Neural cell (in vitro differentiated cells): Measurements from ENCODE around the gene TUBB4B. TPM values are rescaled to one million over a fixed set of nuclear protein-coding genes. Genes with fewer than 3 reads are reported as not detected.

Experiments used
- polyA plus RNA-seq: library from polyadenylated mRNA; depleted of rRNA; stranded (reverse); fragments of >200 nt; gene quantifications from 2 replicates; pipeline ENCODE4 v1.2.3, GENCODE V29; 2014

TUBB4B gene
- polyA plus RNA-seq, 1 donor from 2014 or later = 60.3 TPM

Other genes with a start within 250 kb of the TUBB4B start
- gene PAXX, start 248.9 kb upstream of the TUBB4B start, polyA plus RNA-seq = 276 and 346 TPM in 2 replicates
- not detected in 2 replicates for gene CLIC3, start 244.7 kb upstream of the TUBB4B start, polyA plus RNA-seq
- gene ABCA2, start 213.1 kb upstream of the TUBB4B start, polyA plus RNA-seq = 30.6 and 52.0 TPM in 2 replicates
- 0.56 and 0.69 TPM in 2 replicates for gene FUT7, start 209.2 kb upstream of the TUBB4B start, polyA plus RNA-seq
- gene NPDC1, start 195.1 kb upstream of the TUBB4B start, polyA plus RNA-seq = 161 and 162 TPM in 2 replicates
- gene ENTPD2, start 187.2 kb upstream of the TUBB4B start, polyA plus RNA-seq = not detected in 2 replicates
- gene SAPCD2, start 170.7 kb upstream of the TUBB4B start, polyA plus RNA-seq = 0.22 and 0.96 TPM in 2 replicates
- gene UAP1L1, start 163.8 kb upstream of the TUBB4B start, polyA plus RNA-seq = 0.21 and 0.36 TPM in 2 replicates
- 72.0 and 90.9 TPM in 2 replicates for gene MAN1B1, start 154.3 kb upstream of the TUBB4B start, polyA plus RNA-seq
- gene DPP7, start 126.6 kb upstream of the TUBB4B start, polyA plus RNA-seq = 23.3 and 43.3 TPM in 2 replicates
- gene GRIN1, start 102.1 kb upstream of the TUBB4B start, polyA plus RNA-seq = 0.58 and 0.68 TPM in 2 replicates
- gene LRRC26, start 71.2 kb upstream of the TUBB4B start, polyA plus RNA-seq = 2.2 and 3.2 TPM in 2 replicates
- not detected in 2 replicates for gene TMEM210, start 69.2 kb upstream of the TUBB4B start, polyA plus RNA-seq
- gene ANAPC2, start 52.7 kb upstream of the TUBB4B start, polyA plus RNA-seq = 38.1 and 47.2 TPM in 2 replicates
- gene SSNA1, start 52.6 kb upstream of the TUBB4B start, polyA plus RNA-seq = 170 and 195 TPM in 2 replicates
- 8.1 TPM in 2 replicates for gene TPRN, start 40.5 kb upstream of the TUBB4B start, polyA plus RNA-seq
- 61.1 and 66.7 TPM in 2 replicates for gene TMEM203, start 35.6 kb upstream of the TUBB4B start, polyA plus RNA-seq
- 8.8 and 18.2 TPM in 2 replicates for gene NDOR1, start 35.6 kb upstream of the TUBB4B start, polyA plus RNA-seq
- 1.2 and 1.5 TPM in 2 replicates for gene RNF208, start 19.0 kb upstream of the TUBB4B start, polyA plus RNA-seq
- 1.3 and 3.3 TPM in 2 replicates for gene CYSRT1, start 16.1 kb upstream of the TUBB4B start, polyA plus RNA-seq
- gene RNF224, start 13.8 kb upstream of the TUBB4B start, polyA plus RNA-seq = 0.26 TPM in 1 of 2 replicates, not detected in the other
- 0.12 and 0.27 TPM in 2 replicates for gene SLC34A3, start 10.4 kb upstream of the TUBB4B start, polyA plus RNA-seq
- gene STPG3, start 10.0 kb downstream of the TUBB4B start, polyA plus RNA-seq = not detected in 2 replicates
- gene NELFB, start 14.0 kb downstream of the TUBB4B start, polyA plus RNA-seq = 64.7 and 82.2 TPM in 2 replicates
- gene TOR4A, start 36.4 kb downstream of the TUBB4B start, polyA plus RNA-seq = 0.50 and 0.70 TPM in 2 replicates
- 1.4 and 2.3 TPM in 2 replicates for gene NRARP, start 61.0 kb downstream of the TUBB4B start, polyA plus RNA-seq
- 32.9 and 51.3 TPM in 2 replicates for gene EXD3, start 181.9 kb downstream of the TUBB4B start, polyA plus RNA-seq
- 1.7 and 3.4 TPM in 2 replicates for gene NOXA1, start 182.1 kb downstream of the TUBB4B start, polyA plus RNA-seq
- not detected in 2 replicates for gene ENTPD8, start 200.1 kb downstream of the TUBB4B start, polyA plus RNA-seq
- 51.2 and 57.5 TPM in 2 replicates for gene NSMF, start 218.0 kb downstream of the TUBB4B start, polyA plus RNA-seq